ENCODE results near the gene PDE8A.

DNA sequence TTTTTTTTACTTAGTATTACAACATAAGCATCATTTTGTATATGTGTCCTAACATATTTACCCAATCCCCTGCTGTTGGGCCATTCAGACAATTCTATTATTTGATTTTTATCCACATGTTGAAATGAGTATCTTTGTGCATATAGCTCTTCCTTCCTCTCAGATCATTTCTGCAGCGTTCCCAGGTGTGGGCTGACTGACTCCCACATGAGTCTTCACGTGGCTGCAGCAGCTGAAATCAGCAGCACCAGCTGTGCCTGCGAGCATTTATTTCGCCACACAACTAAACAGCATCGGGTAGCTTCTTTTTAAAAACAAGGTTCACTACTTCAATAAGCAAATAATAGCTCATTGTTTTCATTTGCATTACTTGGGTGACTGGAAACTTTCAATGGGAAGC lies 44.5 kb upstream of the PDE8A start:
- TF ChIP-seq, protein P1, sequence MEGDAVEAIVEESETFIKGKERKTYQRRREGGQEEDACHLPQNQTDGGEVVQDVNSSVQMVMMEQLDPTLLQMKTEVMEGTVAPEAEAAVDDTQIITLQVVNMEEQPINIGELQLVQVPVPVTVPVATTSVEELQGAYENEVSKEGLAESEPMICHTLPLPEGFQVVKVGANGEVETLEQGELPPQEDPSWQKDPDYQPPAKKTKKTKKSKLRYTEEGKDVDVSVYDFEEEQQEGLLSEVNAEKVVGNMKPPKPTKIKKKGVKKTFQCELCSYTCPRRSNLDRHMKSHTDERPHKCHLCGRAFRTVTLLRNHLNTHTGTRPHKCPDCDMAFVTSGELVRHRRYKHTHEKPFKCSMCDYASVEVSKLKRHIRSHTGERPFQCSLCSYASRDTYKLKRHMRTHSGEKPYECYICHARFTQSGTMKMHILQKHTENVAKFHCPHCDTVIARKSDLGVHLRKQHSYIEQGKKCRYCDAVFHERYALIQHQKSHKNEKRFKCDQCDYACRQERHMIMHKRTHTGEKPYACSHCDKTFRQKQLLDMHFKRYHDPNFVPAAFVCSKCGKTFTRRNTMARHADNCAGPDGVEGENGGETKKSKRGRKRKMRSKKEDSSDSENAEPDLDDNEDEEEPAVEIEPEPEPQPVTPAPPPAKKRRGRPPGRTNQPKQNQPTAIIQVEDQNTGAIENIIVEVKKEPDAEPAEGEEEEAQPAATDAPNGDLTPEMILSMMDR (conservative IDR thresholded peaks at IDR 0.05; ENCODE audit: low read depth in 2 of 2): no peak
- TF ChIP-seq JUNB (IDR thresholded peaks at IDR 0.05; ENCODE audit: unreplicated experiment): no peak
- TF ChIP-seq POLR2AphosphoS5 (IDR thresholded peaks at IDR 0.05; ENCODE audit: low read depth): no peak
- no peak for TF ChIP-seq EZH2phosphoT487 (IDR thresholded peaks at IDR 0.05; ENCODE audit: unreplicated experiment)
- TF ChIP-seq REST (IDR thresholded peaks at IDR 0.05; ENCODE audit: unreplicated experiment): no peak
- TF ChIP-seq EZH2 (IDR thresholded peaks at IDR 0.05; ENCODE audit: low read depth, unreplicated experiment): no peak
- no peak for TF ChIP-seq CREB1 (CRISPR knock-in tag; IDR thresholded peaks at IDR 0.05; ENCODE audit: low read depth)
- TF ChIP-seq, protein P2, sequence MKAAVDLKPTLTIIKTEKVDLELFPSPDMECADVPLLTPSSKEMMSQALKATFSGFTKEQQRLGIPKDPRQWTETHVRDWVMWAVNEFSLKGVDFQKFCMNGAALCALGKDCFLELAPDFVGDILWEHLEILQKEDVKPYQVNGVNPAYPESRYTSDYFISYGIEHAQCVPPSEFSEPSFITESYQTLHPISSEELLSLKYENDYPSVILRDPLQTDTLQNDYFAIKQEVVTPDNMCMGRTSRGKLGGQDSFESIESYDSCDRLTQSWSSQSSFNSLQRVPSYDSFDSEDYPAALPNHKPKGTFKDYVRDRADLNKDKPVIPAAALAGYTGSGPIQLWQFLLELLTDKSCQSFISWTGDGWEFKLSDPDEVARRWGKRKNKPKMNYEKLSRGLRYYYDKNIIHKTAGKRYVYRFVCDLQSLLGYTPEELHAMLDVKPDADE (IDR thresholded peaks at IDR 0.05): no peak
- no peak for TF ChIP-seq ZNF331 (CRISPR knock-in tag; IDR thresholded peaks at IDR 0.05; ENCODE audit: low read depth)
- TF ChIP-seq STAT1 (IDR thresholded peaks at IDR 0.05; ENCODE audit: unreplicated experiment): no peak
- TF ChIP-seq ZNF114 (CRISPR knock-in tag; IDR thresholded peaks at IDR 0.05): no peak
- TF ChIP-seq NANOG (IDR thresholded peaks at IDR 0.05; ENCODE audit: borderline replicate concordance): no peak
